Caco-2 (cell line): ENCODE measurements around the gene B3GAT3. TPM values are rescaled to one million over a fixed set of nuclear protein-coding genes. Genes with fewer than 3 reads are reported as not detected.

Source experiments
- BruUV-seq: library from RNA; stranded (reverse); fragments of 400-500 nt; replicated peaks from 2 replicates; lab custom pipeline; 2021; lab: Mats Ljungman, UMichigan
- CTCF ChIA-PET: fragments of 300-600 bp; sonication (Branson Sonifier 250); formaldehyde crosslinking; loops from one replicate; lab custom pipeline; 2022; ENCODE audit warnings: antibody characterized with exemption; lab: Charles Lee
- POLR2A ChIA-PET: fragments of 300-600 bp; sonication (Branson Sonifier 250); formaldehyde crosslinking; loops from one replicate; lab custom pipeline; 2022; ENCODE audit warnings: antibody characterized with exemption; lab: Charles Lee
- DNase-seq, 2 experiments: peaks; one replicate each; pipeline versions ENCODE4 v3.0.0 to v3.0.0-alpha.2; 2020 to 2022
- H3K27me3 ChIP-seq: replicated peaks from 2 replicates; pipeline ENCODE4 v1.6.0; 2011; ENCODE audit warnings: low read length; ENCODE audit not compliant: control insufficient read depth, insufficient read depth
- H3K36me3 ChIP-seq: 2 replicates; pipeline ENCODE4 v1.5.1; 2011; ENCODE audit warnings: low read length; ENCODE audit not compliant: control insufficient read depth, insufficient read depth
- H3K4me1 ChIP-seq: fragments of 250-450 bp; sonication (Bioruptor Pico); 2 replicates; pipeline ENCODE4 v1.5.1; 2020; ENCODE audit warnings: mild to moderate bottlenecking
- H3K4me3 ChIP-seq: 2 replicates; pipeline ENCODE4 v1.5.1; 2011; ENCODE audit warnings: low read depth, mild to moderate bottlenecking, control low read depth, low read length
- H3K9me3 ChIP-seq: fragments of 250-450 bp; sonication (Bioruptor Pico); 2 replicates; pipeline ENCODE4 v1.5.1; 2020; ENCODE audit warnings: mild to moderate bottlenecking, moderate library complexity
- H3K27ac Mint-ChIP-seq: one replicate; pipeline ENCODE4 v1.8.0; 2022; ENCODE audit warnings: mixed read lengths; ENCODE audit not compliant: unreplicated experiment
- H3K27me3 Mint-ChIP-seq: one replicate; pipeline ENCODE4 v1.8.0; 2022; ENCODE audit warnings: mixed read lengths; ENCODE audit not compliant: insufficient read depth, unreplicated experiment
- H3K36me3 Mint-ChIP-seq: one replicate; pipeline ENCODE4 v1.8.0; 2022; ENCODE audit warnings: mild to moderate bottlenecking, mixed read lengths; ENCODE audit not compliant: insufficient read depth, unreplicated experiment
- H3K4me1 Mint-ChIP-seq: one replicate; pipeline ENCODE4 v1.8.0; 2022; ENCODE audit warnings: low read depth, mixed read lengths; ENCODE audit not compliant: unreplicated experiment
- H3K4me3 Mint-ChIP-seq: one replicate; pipeline ENCODE4 v1.8.0; 2022; ENCODE audit warnings: mild to moderate bottlenecking, moderate library complexity, mixed read lengths; ENCODE audit not compliant: unreplicated experiment
- H3K9me3 Mint-ChIP-seq: one replicate; pipeline ENCODE4 v1.8.0; 2022; ENCODE audit warnings: mixed read lengths; ENCODE audit not compliant: unreplicated experiment
- CTCF ChIP-seq, 2 experiments: fragments of 200-600 bp in 1 of 2; IDR thresholded peaks; 1 replicate in 1 of 2; 2 replicates in 1 of 2; pipeline versions ENCODE4 v1.5.1 to v1.8.0; 2011 to 2022; ENCODE audit warnings: antibody characterized with exemption in 1 of 2, control low read depth in 1 of 2, inconsistent platforms in 1 of 2, low read depth in 1 of 2, low read length in 1 of 2, mild to moderate bottlenecking in 1 of 2, moderate library complexity in 1 of 2; ENCODE audit not compliant: insufficient read depth in 1 of 2, severe bottlenecking in 1 of 2, unreplicated experiment in 1 of 2
- intact Hi-C: fragments of 100-400 bp; cut with micrococcal nuclease; formaldehyde crosslinking; loops from one replicate; pipeline ENCODE4 v1.10.0; 2022; ENCODE audit not compliant: unreplicated experiment
- total RNA-seq: library from RNA; stranded (reverse); gene quantifications from 2 replicates; pipeline ENCODE4 v1.2.3, GENCODE V29; 2022

B3GAT3 gene
- total RNA-seq, 1 experiment from 2014 or later, result 37.6 TPM

DNA sequence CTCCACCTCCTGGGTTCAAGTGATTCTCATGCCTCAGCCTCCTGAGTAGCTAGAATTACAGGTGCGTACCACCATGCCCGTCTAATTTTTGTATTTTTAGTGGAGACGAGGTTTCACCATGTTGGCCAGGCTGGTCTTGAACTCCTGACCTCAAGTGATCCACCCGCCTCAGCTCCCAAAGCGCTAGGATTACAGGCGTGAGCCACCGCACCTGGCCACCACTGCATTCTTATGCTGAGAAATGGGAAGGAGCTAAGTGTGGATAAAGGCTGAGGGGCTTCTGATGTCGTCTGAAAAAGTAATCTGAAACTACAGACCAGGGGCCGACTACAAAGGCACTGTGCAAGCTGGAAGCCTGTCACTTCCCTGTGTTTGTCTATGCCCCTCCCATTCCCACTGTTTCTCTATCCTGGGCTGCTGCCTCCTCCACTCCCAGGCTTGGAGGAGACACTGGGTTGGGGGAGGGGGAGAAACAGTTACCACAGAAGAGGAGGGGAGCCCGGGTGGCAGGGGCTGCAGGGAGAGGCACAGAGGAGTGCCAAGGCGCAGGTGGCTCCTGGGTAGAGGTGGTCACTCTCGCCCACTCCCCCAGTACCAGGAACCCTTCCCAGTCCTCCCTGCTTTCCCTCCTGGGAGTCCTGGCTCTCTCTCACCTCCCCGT is 17.2 kb downstream of the B3GAT3 start:
- Mint-ChIP-seq H3K36me3 (peaks cover 57% of the 10 kb centered on the region), H3K4me3 (no peak overlapping the region), H3K27ac (no peak overlapping the region), H3K9me3 (no peaks in the 10 kb centered on the region), H3K4me1 (peaks cover 51% of the 10 kb centered on the region), H3K27me3 (no peaks in the 10 kb centered on the region)
- Histone ChIP-seq H3K27me3 (no peaks in the 10 kb centered on the region), H3K4me3 (no peak overlapping the region), H3K36me3 (0 out of 2 replicates have a peak, but pooled peaks cover 1% of the 10 kb centered on the region), H3K9me3 (no peaks in the 10 kb centered on the region), H3K4me1 (peaks cover 26% of the 10 kb centered on the region)
- no peak for DNase-seq
- no TSS peak for BruUV-seq
- ChIA-PET POLR2A (interaction anchor here (0.6 kb wide), 2 partner anchors 68 to 124 kb away, joined by 5 to 6 read pairs; no protein-coding TSS in a partner anchor), CTCF (interaction anchor here (0.8 to 0.9 kb wide), 2 partner anchors 7 to 13 kb away, joined by 3 to 4 read pairs; partner anchors contain the start of gene TUT1)
- no peak for TF ChIP-seq CTCF (IDR thresholded peaks at IDR 0.05; ENCODE audit: insufficient read depth in 1 of 2, low read depth in 1 of 2, low read length in 1 of 2, severe bottlenecking in 1 of 2, unreplicated experiment in 1 of 2)
- intact Hi-C loops, result no loop called here

GRCh38 chr11:62603776-62604299 is 17.9 kb downstream of the B3GAT3 start:
- TF ChIP-seq CTCF (IDR thresholded peaks at IDR 0.05; ENCODE audit: insufficient read depth in 1 of 2, low read depth in 1 of 2, low read length in 1 of 2, severe bottlenecking in 1 of 2, unreplicated experiment in 1 of 2), result no peak
- Histone ChIP-seq H3K27me3 (no peaks in the 10 kb centered on the region), H3K4me1 (peaks cover 34% of the 10 kb centered on the region), H3K4me3 (no peak overlapping the region), H3K36me3 (0 out of 2 replicates have a peak, but pooled peaks cover 1% of the 10 kb centered on the region), H3K9me3 (no peaks in the 10 kb centered on the region)
- BruUV-seq, result no TSS peak
- peaks cover 54% of the 10 kb centered on the region for H3K4me1 Mint-ChIP-seq
- peak overlapping the region; percentile 89 for H3K27ac Mint-ChIP-seq
- peak overlapping the region; percentile 88 for H3K4me3 Mint-ChIP-seq
- peaks cover 64% of the 10 kb centered on the region for H3K36me3 Mint-ChIP-seq
- no peaks in the 10 kb centered on the region for H3K27me3 Mint-ChIP-seq
- ChIA-PET CTCF (interaction anchor here (0.8 to 0.9 kb wide), 2 partner anchors 8 to 12 kb away, joined by 3 to 4 read pairs; partner anchors contain the start of gene TUT1), POLR2A (interaction anchor here (0.6 to 1.6 kb wide), 4 partner anchors 12 to 123 kb away, joined by 5 to 10 read pairs (median 6); partner anchors contain the start of genes C11orf98, CSKMT and TUT1)
- H3K9me3 Mint-ChIP-seq, result no peaks in the 10 kb centered on the region
- no peak for DNase-seq
- intact Hi-C loops, result loop anchor here (2.0 kb wide), 1 partner anchor 43 kb away; no protein-coding TSS in a partner anchor

- peak overlapping the region; percentile 88 for H3K4me3 Mint-ChIP-seq
- BruUV-seq, result no TSS peak
- TF ChIP-seq CTCF (IDR thresholded peaks at IDR 0.05; ENCODE audit: insufficient read depth in 1 of 2, low read depth in 1 of 2, low read length in 1 of 2, severe bottlenecking in 1 of 2, unreplicated experiment in 1 of 2), result no peak
- peak overlapping the region; percentile 73 for H3K4me3 ChIP-seq
- no peaks in the 10 kb centered on the region for H3K27me3 Mint-ChIP-seq
- CTCF ChIA-PET, result interaction anchor here (0.5 to 0.8 kb wide), 2 partner anchors 8 to 61 kb away, joined by 3 to 4 read pairs; no protein-coding TSS in a partner anchor
- no peaks in the 10 kb centered on the region for H3K27me3 ChIP-seq
- DNase-seq, result peak; percentile 67 to 69
- H3K4me1 Mint-ChIP-seq, result peaks cover 51% of the 10 kb centered on the region
- no peaks in the 10 kb centered on the region for H3K9me3 ChIP-seq
- POLR2A ChIA-PET, result interaction anchor here (0.9 to 1.6 kb wide), 3 partner anchors 11 to 62 kb away, joined by 5 to 10 read pairs (median 7); partner anchors contain the start of genes B3GAT3, C11orf98, CSKMT and TUT1
- 0 out of 2 replicates have a peak, but pooled peaks cover 1% of the 10 kb centered on the region for H3K36me3 ChIP-seq
- H3K36me3 Mint-ChIP-seq, result peaks cover 72% of the 10 kb centered on the region
- H3K27ac Mint-ChIP-seq, result peak overlapping the region; percentile 89
- H3K9me3 Mint-ChIP-seq, result no peaks in the 10 kb centered on the region
- H3K4me1 ChIP-seq, result peaks cover 35% of the 10 kb centered on the region
- intact Hi-C loops, result loop anchor here (2.0 kb wide), 1 partner anchor 42 kb away; no protein-coding TSS in a partner anchor
Observed at GRCh38 chr11:62603072-62603408, 18.7 kb downstream of the B3GAT3 start.
